Measurements from ENCODE around the gene AACS.

GRCh38 chr12:125157177-125157576 is 91.9 kb downstream of the AACS start:
- TF ChIP-seq CTCF (IDR thresholded peaks at IDR 0.05) (no peak), POLR2A (IDR thresholded peaks at IDR 0.05) (no peak)

Measured in esophagus squamous epithelium (tissue), 4 donors.